ENCODE results near the gene VOPP1.
"Not testable (repeated sequence)": the region's sequence is repeated elsewhere in the genome, so short reads cannot be mapped to it uniquely, and the experiment has no call there.

Gene VOPP1

DNA sequence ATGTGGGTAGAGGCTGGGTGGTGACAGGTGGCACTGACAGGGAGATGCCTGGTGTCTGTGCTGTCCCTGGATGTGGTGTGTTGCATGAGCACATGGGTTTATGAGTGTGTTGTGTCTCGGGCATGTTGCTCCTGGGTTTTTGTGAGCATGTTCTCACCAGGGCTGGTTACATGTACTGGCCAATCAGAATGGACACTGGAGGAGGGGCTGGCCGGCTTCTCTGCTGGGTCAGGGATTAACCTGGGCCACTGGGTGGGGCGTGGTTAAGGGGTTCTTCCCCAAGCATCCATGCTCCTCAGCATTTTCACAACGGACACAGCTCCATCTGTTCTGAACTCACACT lies 20.8 kb upstream of the VOPP1 start:
- Histone ChIP-seq H3K27me3 (ENCODE audit: control insufficient read depth, insufficient read depth, low read length) (no peaks in the 10 kb centered on the region), H3K9ac (ENCODE audit: low read depth, low read length) (no peak overlapping the region), H3K36me3 (ENCODE audit: control insufficient read depth, insufficient read depth, low read length) (no peaks in the 10 kb centered on the region), H3K4me3 (ENCODE audit: low read depth, low read length) (no peak overlapping the region), H3K4me1 (ENCODE audit: control insufficient read depth, insufficient read depth, low read length) (no peaks in the 10 kb centered on the region), H3K9me3 (ENCODE audit: control insufficient read depth, insufficient read depth, low read length) (no peaks in the 10 kb centered on the region)

DNA sequence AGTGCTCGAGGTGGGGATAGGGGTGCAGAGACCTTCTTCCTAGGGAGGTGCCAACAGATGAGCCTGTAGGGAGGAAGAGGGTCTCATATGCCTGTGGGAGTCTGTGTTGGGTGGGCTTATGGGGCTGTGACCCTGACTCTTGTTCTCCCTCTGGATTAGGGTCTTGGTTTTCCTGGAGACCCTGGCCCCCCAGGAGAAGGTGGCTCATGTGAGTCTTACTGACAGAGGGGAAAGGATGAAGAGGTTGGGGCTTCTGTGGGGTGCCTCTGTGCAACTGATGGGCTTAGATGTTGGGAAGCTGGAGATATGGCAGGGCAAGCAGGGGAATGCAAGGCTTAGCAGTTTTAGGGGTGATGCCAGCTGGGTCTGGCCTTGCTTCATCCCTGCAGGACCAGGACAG lies 20.2 kb upstream of the VOPP1 start:
- H3K9ac ChIP-seq (ENCODE audit: low read depth, low read length): no peak overlapping the region
- H3K27me3 ChIP-seq (ENCODE audit: control insufficient read depth, insufficient read depth, low read length): no peaks in the 10 kb centered on the region
- no peak overlapping the region for H3K4me3 ChIP-seq (ENCODE audit: low read depth, low read length)
- H3K9me3 ChIP-seq (ENCODE audit: control insufficient read depth, insufficient read depth, low read length): no peaks in the 10 kb centered on the region
- no peaks in the 10 kb centered on the region for H3K36me3 ChIP-seq (ENCODE audit: control insufficient read depth, insufficient read depth, low read length)
- no peaks in the 10 kb centered on the region for H3K4me1 ChIP-seq (ENCODE audit: control insufficient read depth, insufficient read depth, low read length)

DNA sequence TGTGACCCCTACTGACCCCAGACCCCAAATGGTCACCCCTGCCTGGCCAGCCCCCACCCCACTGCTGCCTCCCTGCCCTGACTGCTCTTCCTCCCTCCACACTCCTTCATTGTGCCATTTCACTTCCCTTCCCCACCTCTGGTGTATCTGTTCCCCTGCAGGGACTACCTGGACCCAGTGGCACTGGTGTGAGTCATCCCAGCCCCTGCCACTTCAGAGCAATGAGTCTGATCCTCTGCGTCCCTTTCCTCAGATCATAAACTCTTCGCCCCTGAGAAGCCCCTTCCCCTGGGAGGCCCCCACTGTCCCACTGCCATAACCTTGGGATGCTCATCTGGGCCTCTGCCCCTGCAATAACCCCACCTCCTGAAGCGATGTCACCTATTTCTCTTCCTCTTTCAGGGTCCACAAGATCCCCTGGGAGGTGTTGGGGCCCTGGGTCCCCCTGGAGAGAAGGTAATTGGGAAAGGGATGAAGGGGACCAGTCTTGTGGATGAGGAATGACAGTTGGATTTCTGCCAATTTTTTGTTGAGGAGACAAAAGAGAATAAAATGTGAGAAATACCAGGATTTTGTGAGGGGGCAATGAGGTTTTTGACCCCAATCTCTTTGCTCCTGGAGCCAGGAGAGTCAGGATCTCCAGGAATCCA lies 19.1 kb upstream of the VOPP1 start:
- H3K9me3 ChIP-seq (ENCODE audit: control insufficient read depth, insufficient read depth, low read length): no peaks in the 10 kb centered on the region
- no peaks in the 10 kb centered on the region for H3K27me3 ChIP-seq (ENCODE audit: control insufficient read depth, insufficient read depth, low read length)
- H3K9ac ChIP-seq (ENCODE audit: low read depth, low read length): no peak overlapping the region
- H3K36me3 ChIP-seq (ENCODE audit: control insufficient read depth, insufficient read depth, low read length): no peaks in the 10 kb centered on the region
- H3K4me3 ChIP-seq (ENCODE audit: low read depth, low read length): no peak overlapping the region
- H3K4me1 ChIP-seq (ENCODE audit: control insufficient read depth, insufficient read depth, low read length): no peaks in the 10 kb centered on the region

DNA sequence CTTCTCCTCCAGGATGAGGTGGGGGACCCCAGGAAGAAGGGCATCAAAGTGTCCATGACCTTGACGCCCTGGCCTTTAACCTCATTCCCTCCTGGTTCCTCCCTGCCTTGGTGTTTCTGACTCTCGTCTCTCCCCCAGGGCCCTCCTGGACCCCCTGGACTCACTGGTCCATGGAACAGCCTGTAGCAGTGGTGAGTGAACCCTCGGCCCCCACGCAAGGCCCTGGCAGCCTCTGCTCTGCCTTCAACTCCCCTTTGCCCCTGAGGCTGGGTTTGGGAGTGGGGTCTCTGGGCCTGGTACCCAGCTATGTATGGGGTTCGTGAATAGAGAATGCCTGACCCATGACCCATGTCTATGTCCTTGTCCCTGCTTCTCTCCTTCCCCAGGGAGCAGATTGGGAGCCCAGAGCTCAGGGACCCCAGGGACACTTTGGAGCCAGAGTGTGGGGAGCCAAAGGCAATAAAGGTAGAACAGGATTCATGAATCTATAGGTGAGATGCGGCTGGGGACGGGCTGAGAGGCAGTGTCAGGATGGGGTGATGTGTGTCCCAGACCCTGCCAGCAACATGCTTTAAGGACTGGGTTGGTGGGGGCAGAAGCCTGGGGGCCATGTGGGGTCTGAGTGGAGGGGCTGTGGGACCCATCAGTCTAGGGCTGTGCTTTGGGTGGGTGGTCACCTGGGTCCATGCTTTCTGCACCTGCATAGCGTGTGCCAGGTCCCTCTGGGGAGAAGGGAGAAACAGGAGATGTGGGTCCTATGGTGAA lies 18.4 kb upstream of the VOPP1 start:
- Histone ChIP-seq H3K9ac (ENCODE audit: low read depth, low read length) (no peak overlapping the region), H3K9me3 (ENCODE audit: control insufficient read depth, insufficient read depth, low read length) (no peaks in the 10 kb centered on the region), H3K4me1 (ENCODE audit: control insufficient read depth, insufficient read depth, low read length) (no peaks in the 10 kb centered on the region), H3K4me3 (ENCODE audit: low read depth, low read length) (no peak overlapping the region), H3K27me3 (ENCODE audit: control insufficient read depth, insufficient read depth, low read length) (no peaks in the 10 kb centered on the region), H3K36me3 (ENCODE audit: control insufficient read depth, insufficient read depth, low read length) (no peaks in the 10 kb centered on the region)

DNA sequence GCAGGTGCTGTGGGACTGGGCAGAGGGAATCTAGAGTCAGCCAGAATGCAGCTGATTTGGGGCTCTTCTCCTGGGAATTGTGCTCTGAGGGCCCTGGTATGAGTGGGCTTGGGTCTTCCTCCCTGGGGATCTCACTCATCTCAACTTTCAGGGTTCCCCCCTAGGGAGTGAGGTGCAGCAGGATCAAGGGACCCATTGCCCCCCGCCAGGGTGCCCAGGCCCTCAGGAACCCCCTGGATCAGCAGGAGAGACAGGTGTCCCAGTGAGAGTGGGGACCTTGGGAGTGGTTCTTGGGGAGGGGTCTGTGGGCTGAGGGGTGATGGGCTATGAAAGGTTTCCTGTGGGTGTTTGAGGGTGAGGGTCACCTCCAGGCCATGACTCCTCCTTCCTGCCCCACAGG lies 17.6 kb upstream of the VOPP1 start:
- H3K9ac ChIP-seq (ENCODE audit: low read depth, low read length): no peak overlapping the region
- H3K27me3 ChIP-seq (ENCODE audit: control insufficient read depth, insufficient read depth, low read length): no peaks in the 10 kb centered on the region
- no peaks in the 10 kb centered on the region for H3K4me1 ChIP-seq (ENCODE audit: control insufficient read depth, insufficient read depth, low read length)
- H3K4me3 ChIP-seq (ENCODE audit: low read depth, low read length): no peak overlapping the region
- no peaks in the 10 kb centered on the region for H3K9me3 ChIP-seq (ENCODE audit: control insufficient read depth, insufficient read depth, low read length)
- no peaks in the 10 kb centered on the region for H3K36me3 ChIP-seq (ENCODE audit: control insufficient read depth, insufficient read depth, low read length)

DNA sequence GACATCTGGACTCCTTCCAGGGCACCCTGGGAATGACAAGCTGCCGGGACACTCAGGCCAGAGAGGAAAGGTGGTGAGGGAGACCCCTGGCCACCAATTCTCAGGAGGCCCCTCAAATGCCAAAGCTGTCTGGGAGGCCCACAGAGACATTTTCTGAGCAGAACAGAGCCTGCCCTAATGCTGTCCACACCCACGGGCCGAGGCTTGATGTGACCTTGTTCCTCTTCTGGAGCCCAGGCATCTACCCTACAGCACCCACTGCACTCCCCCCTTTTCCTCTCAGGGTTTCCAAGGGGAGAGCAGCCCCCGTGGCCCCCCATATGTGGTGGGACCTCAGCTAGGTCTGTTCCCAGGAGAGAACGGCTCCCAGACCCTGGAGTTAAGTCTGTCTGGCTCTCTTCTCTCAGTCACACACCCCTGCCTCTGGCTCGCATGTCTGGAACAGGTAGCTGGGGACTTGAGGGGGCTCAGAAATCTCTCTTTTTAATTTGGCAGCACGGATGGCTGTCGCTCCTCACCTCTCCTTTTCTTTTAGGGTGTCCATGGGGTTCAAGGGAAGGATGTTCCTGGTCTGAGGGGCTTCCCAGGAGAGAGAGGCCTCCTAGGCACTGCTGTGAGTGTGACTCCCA lies 16.8 kb upstream of the VOPP1 start:
- H3K9ac ChIP-seq (ENCODE audit: low read depth, low read length): no peak overlapping the region
- H3K4me3 ChIP-seq (ENCODE audit: low read depth, low read length): no peak overlapping the region
- no peaks in the 10 kb centered on the region for H3K27me3 ChIP-seq (ENCODE audit: control insufficient read depth, insufficient read depth, low read length)
- no peaks in the 10 kb centered on the region for H3K9me3 ChIP-seq (ENCODE audit: control insufficient read depth, insufficient read depth, low read length)
- H3K36me3 ChIP-seq (ENCODE audit: control insufficient read depth, insufficient read depth, low read length): no peaks in the 10 kb centered on the region
- H3K4me1 ChIP-seq (ENCODE audit: control insufficient read depth, insufficient read depth, low read length): no peaks in the 10 kb centered on the region

DNA sequence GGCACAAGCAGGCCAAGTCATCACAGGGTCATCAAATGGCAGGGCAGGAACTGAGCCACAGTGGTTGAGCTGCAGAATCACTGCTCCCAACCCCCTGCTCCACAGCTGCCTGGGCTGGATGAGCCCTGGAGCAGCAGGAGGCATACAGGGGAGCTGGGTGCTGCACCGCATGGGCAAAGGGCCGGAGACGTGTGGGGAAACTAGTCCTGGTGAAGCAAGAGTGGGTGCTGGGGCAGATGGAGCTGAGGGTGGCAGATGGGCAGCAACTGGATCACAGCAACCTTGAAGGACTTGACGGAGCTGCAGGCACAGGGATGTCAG lies 16.0 kb upstream of the VOPP1 start:
- no peak overlapping the region for H3K9ac ChIP-seq (ENCODE audit: low read depth, low read length)
- H3K4me1 ChIP-seq (ENCODE audit: control insufficient read depth, insufficient read depth, low read length): no peaks in the 10 kb centered on the region
- H3K36me3 ChIP-seq (ENCODE audit: control insufficient read depth, insufficient read depth, low read length): no peaks in the 10 kb centered on the region
- H3K4me3 ChIP-seq (ENCODE audit: low read depth, low read length): no peak overlapping the region
- no peaks in the 10 kb centered on the region for H3K9me3 ChIP-seq (ENCODE audit: control insufficient read depth, insufficient read depth, low read length)
- H3K27me3 ChIP-seq (ENCODE audit: control insufficient read depth, insufficient read depth, low read length): no peaks in the 10 kb centered on the region

DNA sequence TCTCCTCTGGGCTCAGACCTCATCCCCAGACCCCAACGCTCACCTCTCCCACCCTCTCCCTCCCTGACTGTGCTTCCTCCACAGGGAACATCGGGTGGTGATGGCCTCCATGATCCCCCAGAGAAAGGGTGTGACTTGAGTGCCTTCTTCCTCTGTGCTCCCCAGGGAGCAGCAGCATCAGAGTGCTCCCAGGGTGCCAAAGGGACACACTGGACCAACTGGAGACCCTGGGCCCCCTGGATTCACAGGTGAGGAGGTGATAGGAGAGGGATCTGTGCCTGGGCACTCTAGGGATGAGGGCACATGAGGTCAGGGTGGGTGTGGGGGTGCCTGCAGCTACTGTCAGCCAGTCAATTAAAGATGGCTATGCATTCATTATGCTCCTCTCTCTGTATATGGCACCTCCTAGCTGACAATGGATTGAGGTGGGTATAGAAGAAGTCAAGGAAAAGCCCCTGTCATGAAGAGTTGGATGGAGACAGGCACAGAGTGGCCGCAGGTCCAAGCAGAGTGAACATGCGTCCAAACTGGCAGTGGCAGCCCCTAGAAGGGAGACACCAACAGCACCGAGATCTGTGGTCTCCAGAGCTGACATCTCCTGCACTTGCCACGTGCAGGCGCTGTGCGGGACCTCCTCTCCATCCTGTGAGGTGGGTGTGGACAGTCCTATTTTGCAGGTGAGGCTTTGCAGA lies 15.5 kb upstream of the VOPP1 start:
- H3K9ac ChIP-seq (ENCODE audit: low read depth, low read length): no peak overlapping the region
- H3K4me3 ChIP-seq (ENCODE audit: low read depth, low read length): no peak overlapping the region
- H3K9me3 ChIP-seq (ENCODE audit: control insufficient read depth, insufficient read depth, low read length): peaks cover 4% of the 10 kb centered on the region
- H3K4me1 ChIP-seq (ENCODE audit: control insufficient read depth, insufficient read depth, low read length): no peaks in the 10 kb centered on the region
- H3K27me3 ChIP-seq (ENCODE audit: control insufficient read depth, insufficient read depth, low read length): no peaks in the 10 kb centered on the region
- no peaks in the 10 kb centered on the region for H3K36me3 ChIP-seq (ENCODE audit: control insufficient read depth, insufficient read depth, low read length)

DNA sequence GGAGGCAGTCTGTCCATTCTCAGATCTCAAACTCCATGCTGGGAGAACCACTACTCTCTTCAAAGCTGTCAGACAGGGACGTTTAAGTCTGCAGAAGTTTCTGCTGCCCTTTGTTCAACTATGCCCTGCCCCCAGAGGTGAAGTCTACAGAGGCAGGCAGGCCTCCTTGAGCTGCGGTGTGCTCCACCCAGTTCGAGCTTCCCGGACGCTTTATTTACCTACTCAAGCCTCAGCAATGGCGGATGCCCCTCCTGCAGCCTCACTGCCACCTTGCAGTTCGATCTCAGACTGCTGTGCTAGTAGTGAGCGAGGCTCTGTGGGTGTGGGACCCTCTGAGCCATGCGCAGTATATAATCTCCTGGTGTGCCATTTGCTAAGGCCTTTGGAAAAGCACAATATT lies 10.4 kb upstream of the VOPP1 start:
- not testable (repeated sequence) for H3K9me3 ChIP-seq (ENCODE audit: control insufficient read depth, insufficient read depth, low read length); H3K36me3 ChIP-seq (ENCODE audit: control insufficient read depth, insufficient read depth, low read length); H3K27me3 ChIP-seq (ENCODE audit: control insufficient read depth, insufficient read depth, low read length); H3K4me3 ChIP-seq (ENCODE audit: low read depth, low read length); H3K9ac ChIP-seq (ENCODE audit: low read depth, low read length); H3K4me1 ChIP-seq (ENCODE audit: control insufficient read depth, insufficient read depth, low read length)

DNA sequence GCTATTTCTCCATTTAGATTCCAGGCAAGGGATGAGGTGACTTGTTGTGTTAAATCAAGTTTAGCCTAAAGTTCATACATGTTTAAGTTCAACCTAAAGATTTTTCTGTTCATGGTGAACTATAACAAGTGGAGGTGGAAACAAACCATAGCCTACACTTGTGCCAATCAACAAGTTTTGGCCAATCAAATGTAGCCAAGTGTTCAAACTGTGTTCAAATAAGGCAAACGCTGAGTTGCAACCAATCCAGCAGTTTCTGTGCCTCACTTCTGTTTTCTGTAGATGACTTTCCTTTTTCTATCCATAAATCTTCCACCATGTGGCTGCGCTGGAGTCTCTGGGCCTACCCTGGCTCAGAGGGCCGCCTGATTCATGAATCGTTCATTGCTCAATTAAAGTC lies 4.5 kb upstream of the VOPP1 start:
- H3K4me3 ChIP-seq (ENCODE audit: low read depth, low read length): no peak overlapping the region
- H3K9me3 ChIP-seq (ENCODE audit: control insufficient read depth, insufficient read depth, low read length): no peaks in the 10 kb centered on the region

DNA sequence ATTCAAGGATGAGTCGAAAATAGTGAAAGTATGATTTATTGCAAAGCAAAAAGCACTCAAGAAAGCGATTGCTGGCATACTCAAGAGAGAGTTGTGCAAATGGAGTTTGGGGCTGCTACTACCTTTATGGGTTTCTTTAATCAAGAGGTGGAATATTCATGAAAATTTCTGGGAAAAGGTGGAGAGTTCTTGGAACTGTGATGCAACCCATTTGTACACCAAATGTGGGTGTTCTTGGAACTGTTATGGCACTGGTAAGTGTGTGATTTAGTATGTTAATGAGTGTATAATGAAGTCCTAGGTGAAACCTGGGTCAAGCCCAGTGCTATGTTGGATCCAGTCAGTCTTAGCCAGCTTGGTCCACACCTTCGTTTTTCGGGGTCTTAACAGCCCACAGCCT lies 3.4 kb upstream of the VOPP1 start:
- no peaks in the 10 kb centered on the region for H3K36me3 ChIP-seq (ENCODE audit: control insufficient read depth, insufficient read depth, low read length)

More for the DNA sequence above, 4.5 kb upstream of the VOPP1 start:
- peaks cover 11% of the 10 kb centered on the region for H3K4me1 ChIP-seq (ENCODE audit: control insufficient read depth, insufficient read depth, low read length)
- H3K27me3 ChIP-seq (ENCODE audit: control insufficient read depth, insufficient read depth, low read length): peaks cover 2% of the 10 kb centered on the region
- no peak overlapping the region for H3K9ac ChIP-seq (ENCODE audit: low read depth, low read length)
- H3K36me3 ChIP-seq (ENCODE audit: control insufficient read depth, insufficient read depth, low read length): no peaks in the 10 kb centered on the region

DNA sequence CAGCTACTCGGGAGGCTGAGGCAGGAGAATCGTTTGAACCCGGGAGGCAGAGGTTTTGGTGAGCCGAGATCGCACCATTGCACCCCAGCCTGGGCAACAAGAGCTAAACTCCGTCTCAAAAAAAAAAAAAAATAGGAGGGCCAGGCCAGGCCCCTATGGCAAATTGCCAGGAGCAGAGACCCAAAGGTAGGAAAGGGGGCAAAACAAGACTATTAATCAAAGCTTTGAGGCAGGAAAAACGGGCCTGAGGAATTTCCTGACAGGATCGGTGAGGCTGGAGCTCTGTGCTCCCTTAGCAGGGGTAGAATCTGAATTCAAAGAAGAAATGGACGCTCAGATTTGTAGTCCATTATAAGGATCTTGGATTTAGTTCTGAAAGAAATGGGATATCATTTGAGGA lies 2.8 kb upstream of the VOPP1 start:
- H3K27me3 ChIP-seq (ENCODE audit: control insufficient read depth, insufficient read depth, low read length): peaks cover 2% of the 10 kb centered on the region
- H3K4me1 ChIP-seq (ENCODE audit: control insufficient read depth, insufficient read depth, low read length): peaks cover 13% of the 10 kb centered on the region
- H3K9ac ChIP-seq (ENCODE audit: low read depth, low read length): no peak overlapping the region
- H3K9me3 ChIP-seq (ENCODE audit: control insufficient read depth, insufficient read depth, low read length): no peaks in the 10 kb centered on the region
- H3K4me3 ChIP-seq (ENCODE audit: low read depth, low read length): no peak overlapping the region
- no peaks in the 10 kb centered on the region for H3K36me3 ChIP-seq (ENCODE audit: control insufficient read depth, insufficient read depth, low read length)

More for the DNA sequence above, 3.4 kb upstream of the VOPP1 start:
- peaks cover 11% of the 10 kb centered on the region for H3K4me1 ChIP-seq (ENCODE audit: control insufficient read depth, insufficient read depth, low read length)
- H3K27me3 ChIP-seq (ENCODE audit: control insufficient read depth, insufficient read depth, low read length): peaks cover 2% of the 10 kb centered on the region
- no peak overlapping the region for H3K9ac ChIP-seq (ENCODE audit: low read depth, low read length)
- no peak overlapping the region for H3K4me3 ChIP-seq (ENCODE audit: low read depth, low read length)
- no peaks in the 10 kb centered on the region for H3K9me3 ChIP-seq (ENCODE audit: control insufficient read depth, insufficient read depth, low read length)

Measured in iPS-15b (cell line).